Measurements from ENCODE around the gene LRRC45.

LRRC45 gene

DNA sequence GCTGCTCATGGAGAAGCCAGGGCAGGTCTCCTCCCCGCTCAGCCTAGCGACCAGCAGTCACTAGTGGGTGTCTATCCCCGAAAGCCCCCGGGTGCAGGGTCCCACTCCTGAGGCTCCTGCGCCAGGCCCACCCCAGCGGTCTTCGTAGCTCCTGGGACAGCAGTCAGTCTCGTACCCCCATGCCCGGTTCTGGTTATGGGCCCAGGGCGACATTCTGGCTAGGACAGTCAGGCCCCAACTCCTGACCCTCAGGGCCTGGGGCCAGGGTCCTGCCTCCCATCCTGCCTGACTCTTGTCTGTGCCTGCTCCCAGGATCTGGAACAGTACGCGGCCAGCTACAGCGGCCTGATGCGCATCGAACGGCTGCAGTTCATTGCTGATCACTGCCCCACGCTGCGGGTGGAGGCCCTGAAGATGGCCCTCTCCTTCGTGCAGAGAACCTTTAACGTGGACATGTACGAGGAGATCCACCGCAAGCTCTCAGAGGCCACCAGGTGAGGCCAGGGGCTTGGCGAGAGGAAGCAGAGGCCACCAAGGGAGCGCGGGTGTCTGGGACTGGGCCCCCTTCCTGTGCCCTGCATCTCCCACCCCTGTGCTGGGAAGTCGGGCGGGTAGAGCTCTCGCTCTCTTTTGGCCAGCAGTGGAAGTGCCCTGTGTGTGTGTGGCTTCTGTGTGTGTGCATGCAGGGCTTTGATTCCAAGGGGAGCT is 30.6 kb downstream of the LRRC45 start:
- no peak for DNase-seq

DNA sequence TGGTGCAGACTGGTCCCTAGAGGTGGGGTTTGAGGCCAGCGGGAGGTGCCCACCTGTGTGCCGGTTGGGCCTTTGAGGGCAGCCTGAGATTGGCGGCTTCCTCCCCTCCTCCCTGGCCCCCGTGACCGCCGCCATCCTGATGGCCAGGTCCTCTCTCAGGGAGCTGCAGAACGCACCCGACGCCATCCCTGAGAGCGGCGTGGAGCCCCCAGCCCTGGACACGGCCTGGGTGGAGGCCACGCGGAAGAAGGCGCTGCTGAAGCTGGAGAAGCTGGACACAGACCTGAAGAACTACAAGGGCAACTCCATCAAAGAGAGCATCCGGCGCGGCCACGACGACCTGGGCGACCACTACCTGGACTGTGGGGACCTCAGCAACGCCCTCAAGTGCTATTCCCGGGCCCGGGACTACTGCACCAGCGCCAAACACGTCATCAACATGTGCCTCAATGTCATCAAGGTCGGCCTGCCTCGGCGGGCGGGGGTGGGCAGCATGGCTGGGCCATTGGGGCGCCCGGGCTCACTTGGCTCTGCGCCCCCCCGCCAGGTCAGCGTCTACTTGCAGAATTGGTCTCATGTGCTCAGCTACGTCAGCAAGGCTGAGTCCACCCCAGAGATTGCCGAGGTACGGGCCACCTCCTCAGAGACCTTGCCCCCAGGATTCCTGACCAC is 31.4 kb downstream of the LRRC45 start:
- DNase-seq = no peak

DNA sequence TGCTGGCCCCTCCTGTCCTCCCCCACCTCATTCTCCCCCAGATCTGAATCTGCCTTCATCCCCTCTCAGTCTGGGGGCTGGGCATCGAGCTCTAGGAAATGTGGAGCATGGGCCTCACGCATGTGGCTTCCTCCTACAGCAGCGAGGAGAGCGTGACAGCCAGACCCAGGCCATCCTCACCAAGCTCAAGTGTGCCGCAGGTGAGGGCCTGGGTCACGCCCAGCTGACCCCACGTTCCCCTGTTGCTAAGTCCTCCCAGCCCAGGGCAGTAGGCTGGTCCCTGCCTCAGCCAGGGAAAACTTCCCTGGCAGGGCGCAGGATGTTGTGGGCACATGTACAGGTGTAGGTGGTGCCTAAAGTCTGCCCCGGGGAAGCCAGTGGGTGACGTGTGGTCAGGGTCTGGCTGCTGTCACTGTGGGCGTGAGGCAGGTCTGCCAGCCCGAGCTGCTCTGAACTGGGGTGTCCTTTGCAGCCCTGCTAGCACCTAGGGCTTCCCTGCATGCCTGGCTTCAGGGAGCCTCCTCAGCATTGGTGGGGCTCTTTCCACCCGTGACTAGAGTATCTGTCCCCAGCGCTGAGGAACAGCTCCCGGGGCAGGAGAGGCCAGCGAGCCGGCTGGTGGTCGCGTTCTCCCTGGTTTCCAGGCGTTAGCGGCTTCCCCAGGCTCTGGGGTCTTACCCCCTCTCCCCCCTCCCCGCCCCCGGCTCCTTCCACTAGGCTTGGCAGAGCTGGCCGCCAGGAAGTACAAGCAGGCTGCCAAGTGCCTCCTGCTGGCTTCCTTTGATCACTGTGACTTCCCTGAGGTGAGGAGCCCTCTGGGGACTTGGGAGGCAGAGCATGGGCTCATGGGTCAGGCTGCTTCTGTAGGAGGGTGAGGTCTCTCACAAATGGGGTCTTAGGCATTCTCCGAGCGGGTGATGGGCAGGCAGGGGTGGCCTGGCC is 32.2 kb downstream of the LRRC45 start:
- DNase-seq = no peak

DNA sequence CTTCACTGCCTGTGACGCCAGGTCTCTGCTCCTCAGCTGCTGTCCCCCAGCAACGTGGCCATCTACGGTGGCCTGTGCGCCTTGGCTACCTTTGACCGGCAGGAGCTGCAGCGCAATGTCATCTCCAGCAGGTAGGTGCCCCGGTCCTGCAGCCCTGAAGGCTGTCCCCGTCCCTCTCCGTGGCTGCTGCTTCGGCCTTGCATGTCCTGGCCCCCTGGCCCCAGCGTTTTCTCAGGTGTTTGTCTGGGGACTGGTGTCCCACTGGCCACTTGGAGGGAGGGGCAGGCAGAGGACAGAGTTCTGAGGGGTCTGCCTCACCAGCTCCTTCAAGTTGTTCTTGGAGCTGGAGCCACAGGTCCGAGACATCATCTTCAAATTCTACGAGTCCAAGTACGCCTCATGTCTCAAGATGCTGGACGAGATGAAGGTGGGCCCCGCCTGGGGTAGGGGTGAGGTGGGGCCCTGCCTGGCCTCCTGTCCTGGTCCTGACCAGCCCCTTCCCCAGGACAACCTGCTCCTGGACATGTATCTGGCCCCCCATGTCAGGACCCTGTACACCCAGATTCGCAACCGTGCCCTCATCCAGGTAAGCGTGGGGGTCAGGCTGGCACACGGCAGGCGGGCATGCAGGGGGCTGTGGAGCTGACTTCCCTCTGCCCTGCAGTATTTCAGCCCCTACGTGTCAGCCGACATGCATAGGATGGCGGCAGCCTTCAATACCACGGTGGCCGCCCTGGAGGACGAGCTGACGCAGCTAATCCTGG is 33.0 kb downstream of the LRRC45 start:
- no peak for DNase-seq

DNA sequence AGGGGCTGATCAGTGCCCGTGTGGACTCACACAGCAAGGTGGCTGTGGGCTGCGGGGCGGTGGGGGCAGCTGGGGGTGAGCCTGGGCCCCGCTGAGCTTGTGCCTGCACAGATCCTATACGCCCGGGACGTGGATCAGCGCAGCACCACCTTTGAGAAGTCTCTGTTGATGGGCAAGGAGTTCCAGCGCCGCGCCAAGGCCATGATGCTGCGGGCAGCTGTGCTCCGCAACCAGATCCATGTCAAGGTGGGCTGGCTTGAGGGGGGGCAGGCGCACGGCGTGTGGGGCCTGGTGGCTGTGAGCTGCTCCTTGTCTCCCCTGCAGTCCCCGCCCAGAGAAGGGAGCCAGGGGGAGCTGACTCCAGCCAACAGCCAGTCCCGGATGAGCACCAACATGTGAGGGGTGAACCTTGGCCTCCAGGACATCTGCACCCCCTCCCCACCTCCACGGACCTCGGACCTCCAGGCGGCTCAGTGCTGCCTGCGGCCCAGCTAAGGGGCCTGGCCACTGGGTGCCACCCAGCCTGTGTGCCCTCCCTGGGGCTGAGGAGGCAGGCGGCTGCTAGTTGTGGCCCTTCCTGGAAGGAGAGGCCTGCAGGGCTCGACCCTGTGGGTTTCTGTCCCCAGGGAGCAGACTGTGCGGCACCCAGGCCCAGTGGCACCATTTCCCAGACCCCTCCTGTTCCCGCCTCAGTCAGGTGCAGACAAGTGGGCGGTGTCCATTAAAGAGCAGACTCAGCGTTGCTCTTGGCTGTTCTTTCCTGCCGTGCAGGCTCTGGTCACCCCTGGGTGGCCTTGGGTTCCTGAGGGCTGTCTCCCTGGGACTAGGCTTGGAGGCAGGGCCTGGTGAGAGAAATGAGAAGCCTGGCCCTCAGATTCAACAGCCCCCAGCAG is 33.9 kb downstream of the LRRC45 start:
- DNase-seq = no peak

DNA sequence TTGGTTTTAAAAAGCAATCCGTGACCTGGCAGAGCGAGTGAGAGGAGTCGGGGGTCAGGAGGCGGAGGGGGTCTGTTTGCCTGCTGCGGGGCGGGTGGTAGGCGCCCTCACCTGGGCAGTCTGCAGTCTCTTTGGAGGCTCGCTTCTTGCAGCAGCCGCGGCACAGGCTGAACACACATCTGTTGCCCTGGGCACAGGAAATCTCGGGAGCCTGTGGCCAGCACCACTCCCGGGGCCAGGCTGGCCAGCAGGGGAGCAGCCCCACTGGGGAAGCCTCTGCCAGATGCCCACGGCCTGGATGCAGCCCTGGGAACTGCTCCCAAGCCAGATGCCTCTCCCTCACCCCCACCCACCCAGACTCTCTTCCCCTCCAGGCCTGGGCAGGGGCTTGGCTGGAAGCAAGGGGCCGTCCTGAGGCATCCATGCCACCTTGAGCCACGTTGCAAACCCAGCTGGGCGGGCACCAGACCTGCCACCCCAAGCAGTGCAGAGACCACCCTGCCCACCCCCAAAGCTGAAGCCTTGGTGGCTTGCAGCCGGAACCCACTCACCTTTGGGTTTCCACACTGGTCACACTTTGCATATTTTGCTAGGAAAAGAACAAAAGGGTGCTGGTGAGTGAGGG is 35.2 kb downstream of the LRRC45 start:
- no peak for DNase-seq

DNA sequence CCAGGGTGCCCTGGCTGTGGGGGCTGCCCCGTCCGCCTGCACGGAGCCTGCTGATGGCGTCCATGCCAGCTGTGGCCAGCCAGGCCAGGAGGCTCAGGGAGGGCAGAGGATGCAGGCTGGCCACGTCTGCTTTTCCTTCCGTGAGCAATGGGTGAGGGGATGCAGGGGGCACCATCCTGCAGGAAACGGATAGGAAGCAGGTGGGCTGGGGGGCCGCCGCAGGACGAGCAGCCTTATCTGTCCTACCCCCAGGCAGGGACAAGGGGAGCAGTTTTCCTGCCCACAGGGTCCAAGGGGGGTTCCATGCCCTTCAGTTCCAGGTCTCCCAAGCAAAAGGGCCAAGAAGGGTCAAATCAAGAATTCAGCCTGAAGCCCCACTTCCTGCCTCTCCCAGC is 35.7 kb downstream of the LRRC45 start:
- no peak for DNase-seq

DNA sequence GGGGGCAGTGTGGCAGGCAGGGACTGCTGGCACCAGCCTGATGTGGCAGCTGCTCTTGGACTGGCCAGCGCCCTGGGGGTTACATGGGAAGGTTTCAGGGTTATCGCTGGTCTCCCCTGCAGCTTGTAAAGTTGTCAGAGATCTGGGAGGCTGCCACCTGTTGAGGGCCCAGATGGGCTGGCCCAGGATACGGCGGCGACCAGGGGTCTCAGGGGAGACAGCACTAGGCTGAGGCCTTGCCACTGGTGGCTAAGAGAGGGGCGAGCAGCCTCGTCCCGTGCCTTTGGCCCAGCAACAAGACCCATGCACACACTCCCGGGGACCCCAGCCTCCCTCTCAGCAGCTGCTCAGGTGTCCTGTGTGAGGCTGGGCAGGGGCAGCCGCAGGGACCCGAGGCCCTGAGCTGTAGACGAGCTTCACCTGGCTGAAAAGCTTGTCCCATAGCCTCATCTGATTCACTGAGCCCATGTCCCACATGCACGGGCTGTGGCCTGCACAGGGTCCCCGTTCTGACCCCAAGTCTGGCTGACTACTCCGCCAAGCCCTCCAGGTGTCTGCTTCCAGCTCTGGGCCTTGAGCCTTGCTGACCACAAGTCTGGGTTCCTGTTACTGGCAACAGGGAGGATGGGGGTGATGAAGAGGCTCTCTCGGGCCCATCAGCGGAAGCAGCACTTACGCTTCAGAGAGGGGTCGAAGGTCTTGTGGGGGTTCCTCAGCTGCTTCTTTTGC is 36.3 kb downstream of the LRRC45 start:
- no peak for DNase-seq

DNA sequence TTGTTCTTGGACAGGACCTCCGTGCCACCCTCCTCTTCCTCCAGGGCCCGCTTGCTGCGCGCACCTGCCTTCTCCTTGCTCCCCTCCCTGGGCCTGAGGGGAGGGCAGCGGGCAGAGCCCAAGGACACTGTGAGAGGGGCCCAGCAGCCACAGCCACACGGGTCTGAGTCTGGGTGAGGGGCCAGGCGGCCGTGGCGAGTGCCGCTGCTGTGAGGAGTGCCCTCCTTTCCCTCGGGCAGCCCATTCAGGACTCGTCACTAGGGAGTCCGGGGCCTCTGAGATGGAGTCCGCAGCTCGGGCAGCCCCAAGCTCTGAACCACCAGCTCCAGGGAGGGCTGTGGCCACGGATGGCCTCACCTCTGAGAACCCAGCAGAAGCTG is 36.9 kb downstream of the LRRC45 start:
- no peak for DNase-seq

DNA sequence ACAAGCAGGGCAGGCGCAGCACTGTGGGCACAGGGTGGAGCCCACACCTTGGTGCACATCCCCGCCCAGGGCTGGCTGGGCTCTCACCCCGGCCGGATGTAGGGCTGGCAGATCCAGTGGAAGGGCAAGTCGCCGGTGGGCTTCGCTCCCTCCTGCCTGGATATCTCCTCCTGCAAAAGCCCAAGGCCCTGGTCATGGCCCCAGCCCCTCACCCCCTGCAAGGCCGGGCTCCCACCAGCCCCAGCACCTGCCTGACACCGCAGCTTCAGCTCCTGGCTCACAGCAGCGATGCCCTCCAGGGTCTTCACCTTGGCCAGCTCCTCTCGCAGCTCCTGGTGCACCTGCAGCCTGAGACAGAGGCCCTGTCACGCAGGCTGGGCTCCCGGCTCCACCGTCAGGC is 37.5 kb downstream of the LRRC45 start:
- no peak for DNase-seq

DNA sequence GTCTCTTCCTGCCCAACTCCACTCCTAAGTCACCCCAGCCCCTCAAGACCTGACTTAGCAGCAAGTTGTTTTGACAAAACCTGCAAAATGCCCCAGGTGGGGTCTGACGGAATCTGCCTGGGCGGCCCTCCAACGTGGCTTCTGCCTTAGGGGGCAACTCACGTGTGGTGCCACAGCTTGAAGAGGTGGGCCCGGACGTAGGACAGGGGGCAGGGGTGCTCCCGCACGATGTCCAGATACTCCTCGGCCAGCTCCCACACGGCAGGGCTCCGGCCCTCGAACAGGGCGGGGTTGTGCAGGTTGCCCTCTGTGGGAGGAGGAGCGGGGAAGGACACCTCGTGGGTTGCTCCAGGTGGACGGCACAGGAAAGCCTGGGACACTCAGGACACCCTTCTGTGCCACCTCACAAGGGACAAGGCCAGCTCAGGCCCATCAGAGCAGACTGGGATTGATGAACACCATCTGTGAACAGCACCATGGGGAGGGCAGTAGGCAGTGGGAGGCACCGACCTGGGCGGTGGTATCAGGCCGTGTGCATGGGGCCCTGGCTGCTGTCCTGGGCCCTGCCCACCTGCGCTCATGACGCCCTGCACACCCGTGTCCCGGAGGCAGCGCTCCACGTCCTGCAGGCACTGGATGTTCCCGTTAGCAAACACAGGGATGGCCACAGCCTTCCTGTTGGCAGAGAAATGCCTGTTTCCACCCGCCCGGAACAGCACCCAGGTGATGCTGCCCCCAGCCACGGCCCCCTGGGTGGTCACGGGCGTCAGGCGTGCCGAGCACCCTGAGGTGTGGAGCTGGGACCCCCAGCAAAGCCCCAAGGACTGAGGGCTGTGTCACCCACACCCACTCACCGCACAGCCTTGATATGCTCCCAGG is 38.2 kb downstream of the LRRC45 start:
- no peak for DNase-seq

DNA sequence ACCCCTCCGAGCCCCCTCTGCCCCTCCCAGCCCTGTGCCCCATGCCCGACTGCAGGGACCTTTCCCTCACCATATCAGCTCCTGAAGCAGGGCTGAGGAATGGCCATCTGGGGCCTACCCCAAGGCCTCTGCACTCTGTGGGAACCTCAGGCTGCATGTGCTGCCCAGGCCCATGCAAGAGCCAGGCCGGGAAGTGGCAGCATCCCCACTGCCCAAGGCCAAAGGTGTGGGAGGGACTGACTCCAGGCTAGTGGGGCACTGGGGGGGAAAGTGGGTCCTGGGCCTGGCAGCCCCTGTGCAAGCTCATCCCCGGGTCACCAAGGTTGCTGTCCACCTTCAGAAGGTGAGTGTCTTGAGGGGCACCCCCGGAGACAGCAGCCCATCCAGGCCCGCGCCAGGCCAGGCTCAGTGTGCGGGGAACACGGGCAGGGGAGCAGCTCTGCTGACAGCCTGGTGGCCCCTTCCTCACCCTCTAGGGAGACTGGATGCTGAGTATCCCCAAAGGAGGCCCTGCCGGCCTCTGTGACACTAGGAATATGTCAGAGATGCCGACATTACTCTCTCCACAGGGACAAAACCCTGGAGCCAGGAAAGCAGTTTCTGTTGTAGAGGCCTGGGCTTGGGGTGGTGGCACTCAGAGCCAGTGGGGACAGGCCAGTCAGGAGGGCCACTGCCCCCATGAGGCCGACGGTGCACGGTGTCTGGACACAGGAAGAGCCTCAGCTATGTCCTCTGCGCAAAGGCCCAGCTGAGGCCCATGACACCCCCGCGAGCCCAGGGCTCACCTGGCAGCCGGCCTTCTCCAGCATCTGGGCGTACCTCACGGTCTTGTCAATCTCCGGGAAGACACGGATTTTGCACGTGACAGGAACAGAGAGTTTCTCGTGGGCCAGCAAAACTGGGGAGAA is 39.2 kb downstream of the LRRC45 start:
- DNase-seq = no peak

DNA sequence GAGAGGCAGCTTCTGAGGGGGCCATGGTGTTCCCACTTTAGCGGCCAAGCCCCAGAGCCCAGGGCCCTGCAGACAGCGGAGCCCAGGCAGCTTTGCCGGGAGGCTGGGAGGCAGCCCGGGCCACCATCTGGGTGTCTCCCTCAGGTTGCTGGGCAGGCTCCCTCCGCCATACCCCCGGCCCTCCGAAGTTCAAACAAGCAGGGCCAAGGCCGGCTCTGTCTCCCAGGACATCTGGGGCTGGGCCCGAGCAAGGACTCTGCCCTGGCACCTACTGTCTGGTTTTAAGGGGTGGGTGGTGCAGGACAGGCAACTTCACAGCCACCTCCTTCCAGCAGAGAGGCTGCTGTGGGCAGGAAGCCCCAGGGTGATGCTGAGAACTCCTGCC is 39.9 kb downstream of the LRRC45 start:
- no peak for DNase-seq

DNA sequence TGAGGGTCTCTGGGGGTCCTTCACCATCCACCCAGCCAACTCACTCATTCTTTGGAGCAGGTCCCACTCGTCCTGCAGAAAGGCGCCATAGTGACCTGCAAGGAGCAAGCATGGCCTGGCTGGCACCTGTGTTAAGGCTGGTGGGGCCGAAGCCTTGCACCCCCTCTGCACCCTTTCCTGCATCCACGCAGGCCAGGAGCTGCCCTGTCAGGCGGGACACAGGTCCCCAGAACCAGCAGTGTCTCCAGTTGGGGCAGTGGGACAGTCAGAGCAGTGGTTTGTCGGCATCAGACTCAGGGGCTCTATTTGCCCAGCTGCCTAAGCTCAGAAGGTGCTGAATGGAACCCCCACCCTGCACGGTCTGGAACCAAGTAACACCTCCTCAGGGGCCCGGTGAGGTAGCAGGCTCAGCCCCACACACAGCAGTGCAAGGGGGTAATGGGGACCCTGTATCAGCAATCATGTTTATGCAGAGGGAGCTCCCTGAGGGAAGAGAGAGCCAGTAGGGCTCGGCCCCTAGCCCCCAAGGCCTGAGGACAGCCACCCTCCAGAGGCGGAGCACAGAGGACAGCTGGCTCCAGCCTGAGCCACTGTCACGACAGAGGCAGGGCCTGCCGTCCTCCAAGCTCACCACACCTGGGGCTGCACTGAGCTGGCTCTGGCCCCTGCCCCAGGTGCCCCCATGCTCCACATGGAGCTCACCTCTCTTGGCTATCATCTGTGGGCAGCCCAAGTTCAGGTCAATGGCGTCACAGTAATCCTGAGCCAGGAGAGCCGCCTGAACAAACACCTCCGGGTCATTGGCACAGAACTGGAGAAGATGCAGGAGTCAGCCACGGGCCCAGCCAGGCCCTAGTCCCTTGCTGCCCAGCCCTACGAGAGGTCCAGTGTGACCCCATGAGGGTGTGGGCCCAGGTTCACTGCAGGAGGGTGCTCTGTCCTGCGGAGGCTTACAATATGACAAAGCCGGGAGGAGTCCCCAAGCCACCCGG is 40.6 kb downstream of the LRRC45 start:
- no peak for DNase-seq

DNA sequence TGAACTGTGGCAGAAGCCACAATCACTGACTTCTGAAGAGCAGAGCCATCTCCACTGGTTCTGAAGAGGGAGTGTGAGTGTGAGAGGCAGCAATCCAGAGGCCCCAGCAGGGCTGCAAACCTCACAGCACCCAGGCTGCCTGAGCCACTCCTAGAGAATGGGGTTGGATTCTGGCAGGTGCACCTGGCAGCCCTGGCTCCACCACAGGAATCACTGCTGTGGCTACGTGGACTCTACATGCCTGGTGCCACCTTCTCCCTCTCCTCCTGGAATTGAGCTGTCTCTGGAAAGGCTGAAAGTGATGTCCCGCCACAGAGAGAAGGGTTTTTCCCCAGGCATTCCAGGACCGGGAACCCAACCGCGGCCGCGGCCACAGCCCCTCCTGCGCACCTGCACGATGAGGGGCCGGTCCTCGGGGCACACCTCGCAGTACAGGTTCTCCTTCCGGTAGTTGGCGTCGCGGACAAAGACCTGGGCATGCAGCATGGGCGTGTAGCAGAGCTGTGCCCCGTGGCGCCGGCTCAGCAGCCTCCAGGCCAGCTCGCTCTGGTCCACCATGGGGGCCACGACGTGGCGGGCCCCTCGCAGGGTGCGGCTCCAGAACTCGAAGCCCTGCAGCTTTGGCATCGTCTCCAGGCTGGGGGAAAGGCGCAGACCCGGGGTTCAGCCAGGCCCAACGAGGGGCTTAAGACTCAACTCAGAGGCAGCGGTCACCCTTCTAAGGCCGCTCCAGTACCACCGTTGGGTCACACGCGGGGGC is 41.5 kb downstream of the LRRC45 start:
- no peak for DNase-seq

DNA sequence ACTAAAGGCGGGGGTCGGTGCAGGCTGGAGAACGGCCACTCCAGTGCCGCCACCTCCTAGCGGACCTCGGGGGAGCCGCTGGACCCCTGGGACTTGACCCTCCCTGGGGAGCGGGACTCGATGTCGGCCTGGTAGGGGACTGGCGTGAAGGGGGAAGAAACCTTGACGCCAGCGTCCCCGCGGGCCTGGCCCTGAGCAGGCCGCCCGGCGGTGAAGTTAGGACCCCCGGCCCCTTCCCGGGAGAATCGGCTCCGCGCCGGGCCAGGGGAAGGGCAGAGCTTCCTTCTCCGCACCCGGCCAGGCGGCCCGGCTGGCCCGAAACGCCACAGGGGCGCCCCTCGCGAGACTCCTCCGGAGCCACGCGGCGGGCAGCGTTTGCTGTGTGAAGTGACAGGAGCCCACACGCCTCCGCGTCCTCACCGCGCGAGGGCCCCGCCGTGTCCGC is 42.1 kb downstream of the LRRC45 start:
- no peak for DNase-seq
